ENCODE results near the gene OVCA2.

The OVCA2 gene

GRCh38 chr17:2053380-2054261 is 11.8 kb downstream of the OVCA2 start (continued):
- TF ChIP-seq SCRT1 (tag by site-specific recombination; IDR thresholded peaks at IDR 0.05; ENCODE audit: borderline replicate concordance), result no peak
- TF ChIP-seq ZNF830 (tag by site-specific recombination; IDR thresholded peaks at IDR 0.05; ENCODE audit: low read depth), result no peak
- TF ChIP-seq PRDM1 (tag by site-specific recombination; IDR thresholded peaks at IDR 0.05), result no peak
- TF ChIP-seq ZNF140 (tag by site-specific recombination; IDR thresholded peaks at IDR 0.05), result no peak
- TF ChIP-seq ZNF670 (tag by site-specific recombination; IDR thresholded peaks at IDR 0.05; ENCODE audit: low read depth), result no peak
- no peak for TF ChIP-seq ZBTB49 (tag by site-specific recombination; IDR thresholded peaks at IDR 0.05; ENCODE audit: low read depth)
- peak; percentile 45; the same call in 1 of the 2 replicates for TF ChIP-seq ZFP69B (tag by site-specific recombination; IDR thresholded peaks at IDR 0.05)
- TF ChIP-seq ZBTB48 (tag by site-specific recombination; IDR thresholded peaks at IDR 0.05), result peak; percentile 90
- TF ChIP-seq BCL6B (tag by site-specific recombination; IDR thresholded peaks at IDR 0.05), result no peak
- TF ChIP-seq ZNF561 (tag by site-specific recombination; IDR thresholded peaks at IDR 0.05; ENCODE audit: borderline replicate concordance), result peak; percentile 57; the same call in 1 of the 2 replicates
- TF ChIP-seq AEBP2 (tag by site-specific recombination; IDR thresholded peaks at IDR 0.05; ENCODE audit: borderline replicate concordance), result no peak
- peak; percentile 44; the same call in 1 of the 2 replicates for TF ChIP-seq ZIC2 (tag by site-specific recombination; IDR thresholded peaks at IDR 0.05)
- no peak for TF ChIP-seq ZNF404 (tag by site-specific recombination; IDR thresholded peaks at IDR 0.05)
- no peak for TF ChIP-seq ZNF707 (tag by site-specific recombination; IDR thresholded peaks at IDR 0.05)
- TF ChIP-seq GFI1B (tag by site-specific recombination; IDR thresholded peaks at IDR 0.05), result no peak
- TF ChIP-seq ZBTB6 (tag by site-specific recombination; IDR thresholded peaks at IDR 0.05), result 0 out of 2 replicates have a peak, but pooled peaks have one; percentile 46
- peak; percentile 58 for TF ChIP-seq ZNF501 (tag by site-specific recombination; IDR thresholded peaks at IDR 0.05)
- TF ChIP-seq ZNF280C (tag by site-specific recombination; IDR thresholded peaks at IDR 0.05), result no peak
- no peak for TF ChIP-seq ZNF26 (tag by site-specific recombination; IDR thresholded peaks at IDR 0.05)
- TF ChIP-seq ZNF302 (tag by site-specific recombination; IDR thresholded peaks at IDR 0.05; ENCODE audit: low read depth), result no peak
- no peak for TF ChIP-seq ZNF239 (tag by site-specific recombination; IDR thresholded peaks at IDR 0.05)
- TF ChIP-seq CTCF (tag by site-specific recombination; IDR thresholded peaks at IDR 0.05), result peak; percentile 91
- TF ChIP-seq ZBTB21 (tag by site-specific recombination; IDR thresholded peaks at IDR 0.05), result peak; percentile 30; the same call in 1 of the 2 replicates
- TF ChIP-seq ZNF623 (tag by site-specific recombination; IDR thresholded peaks at IDR 0.05), result no peak
- no peak for TF ChIP-seq ZNF350 (tag by site-specific recombination; IDR thresholded peaks at IDR 0.05)
- no peak for TF ChIP-seq TRIM28 (IDR thresholded peaks at IDR 0.05; ENCODE audit: borderline replicate concordance, low read length)
- peak; percentile 27; the same call in 1 of the 2 replicates for TF ChIP-seq BCL11B (tag by site-specific recombination; IDR thresholded peaks at IDR 0.05; ENCODE audit: low read depth)
